Osteocyte (in vitro differentiated cells): ENCODE measurements around the gene STX2. TPM values are rescaled to one million over a fixed set of nuclear protein-coding genes. Genes with fewer than 3 reads are reported as not detected.
"Not testable (repeated sequence)": the region's sequence is repeated elsewhere in the genome, so short reads cannot be mapped to it uniquely, and the experiment has no call there.

Source experiments
- DNase-seq: peaks from one replicate; pipeline ENCODE4 v3.0.0; 2021; ENCODE audit warnings: mixed read lengths; ENCODE audit not compliant: unreplicated experiment; ENCODE audit errors: extremely low spot score
- H3K27ac Mint-ChIP-seq: one replicate; pipeline ENCODE4 v1.8.0; 2021; ENCODE audit warnings: mild to moderate bottlenecking, mixed read lengths; ENCODE audit not compliant: unreplicated experiment
- H3K27me3 Mint-ChIP-seq: one replicate; pipeline ENCODE4 v1.8.0; 2021; ENCODE audit warnings: mixed read lengths; ENCODE audit not compliant: unreplicated experiment
- H3K36me3 Mint-ChIP-seq: one replicate; pipeline ENCODE4 v1.8.0; 2021; ENCODE audit warnings: mixed read lengths; ENCODE audit not compliant: unreplicated experiment
- H3K4me1 Mint-ChIP-seq: one replicate; pipeline ENCODE4 v1.8.0; 2021; ENCODE audit warnings: mixed read lengths; ENCODE audit not compliant: unreplicated experiment
- H3K4me3 Mint-ChIP-seq: one replicate; pipeline ENCODE4 v1.8.0; 2021; ENCODE audit warnings: mild to moderate bottlenecking, moderate library complexity, mixed read lengths; ENCODE audit not compliant: unreplicated experiment
- H3K9me3 Mint-ChIP-seq: one replicate; pipeline ENCODE4 v1.8.0; 2021; ENCODE audit warnings: mixed read lengths; ENCODE audit not compliant: unreplicated experiment
- CTCF ChIP-seq: fragments of 200-600 bp; sonication (generic); IDR thresholded peaks from 2 replicates; pipeline ENCODE4 v1.5.0; 2021; ENCODE audit warnings: antibody characterized with exemption, mild to moderate bottlenecking, moderate library complexity
- total RNA-seq: library from RNA; stranded (reverse); gene quantifications from 2 replicates; pipeline ENCODE4 v1.2.1, GENCODE V29; 2021

The STX2 gene
- total RNA-seq, 1 donor from 2014 or later = 32.0 TPM

GRCh38 chr12:130868412-130868811 lies 29.4 kb upstream of the STX2 start:
- peaks cover 9% of the 10 kb centered on the region for H3K36me3 Mint-ChIP-seq
- H3K27ac Mint-ChIP-seq = no peak overlapping the region
- H3K4me1 Mint-ChIP-seq = peaks cover 17% of the 10 kb centered on the region
- H3K27me3 Mint-ChIP-seq = no peaks in the 10 kb centered on the region
- no peak for DNase-seq
- H3K4me3 Mint-ChIP-seq = no peak overlapping the region
- no peaks in the 10 kb centered on the region for H3K9me3 Mint-ChIP-seq
- TF ChIP-seq CTCF = no peak

- H3K27me3 Mint-ChIP-seq = no peaks in the 10 kb centered on the region
- DNase-seq = no peak
- no peaks in the 10 kb centered on the region for H3K36me3 Mint-ChIP-seq
- H3K9me3 Mint-ChIP-seq = no peaks in the 10 kb centered on the region
- H3K27ac Mint-ChIP-seq = no peak overlapping the region
- H3K4me1 Mint-ChIP-seq = no peaks in the 10 kb centered on the region
- no peak for TF ChIP-seq CTCF
- H3K4me3 Mint-ChIP-seq = no peak overlapping the region
Observed at GRCh38 chr12:130863298-130863697, 24.2 kb upstream of the STX2 start.

- DNase-seq, H3K36me3 Mint-ChIP-seq, H3K4me1 Mint-ChIP-seq, H3K27me3 Mint-ChIP-seq, H3K9me3 Mint-ChIP-seq, H3K4me3 Mint-ChIP-seq, H3K27ac Mint-ChIP-seq: not testable (repeated sequence)
Observed at GRCh38 chr12:130862771-130863170, 23.7 kb upstream of the STX2 start.

- TF ChIP-seq CTCF = no peak
- DNase-seq = no peak
- Mint-ChIP-seq H3K27me3 (no peaks in the 10 kb centered on the region), H3K4me3 (no peak overlapping the region), H3K9me3 (no peaks in the 10 kb centered on the region), H3K27ac (no peak overlapping the region), H3K4me1 (no peaks in the 10 kb centered on the region), H3K36me3 (no peaks in the 10 kb centered on the region)
Observed at GRCh38 chr12:130862161-130862560, 23.1 kb upstream of the STX2 start.

GRCh38 chr12:130860311-130860710 lies 21.3 kb upstream of the STX2 start:
- Mint-ChIP-seq H3K9me3 (no peaks in the 10 kb centered on the region), H3K27ac (no peak overlapping the region), H3K36me3 (no peaks in the 10 kb centered on the region), H3K4me3 (no peak overlapping the region), H3K4me1 (no peaks in the 10 kb centered on the region), H3K27me3 (peaks cover 6% of the 10 kb centered on the region)
- no peak for TF ChIP-seq CTCF
- DNase-seq = no peak

- Mint-ChIP-seq H3K9me3 (no peaks in the 10 kb centered on the region), H3K4me1 (no peaks in the 10 kb centered on the region), H3K27me3 (peaks cover 14% of the 10 kb centered on the region), H3K4me3 (no peak overlapping the region), H3K36me3 (no peaks in the 10 kb centered on the region), H3K27ac (no peak overlapping the region)
- TF ChIP-seq CTCF = no peak
- no peak for DNase-seq
Observed at GRCh38 chr12:130859161-130859560, 20.1 kb upstream of the STX2 start.
